ENCODE data around the gene OR1D5. TPM values are rescaled to one million over a fixed set of nuclear protein-coding genes. Genes with fewer than 3 reads are reported as not detected.

The OR1D5 gene
- polyA plus RNA-seq, 1 experiment, result not detected

GRCh38 chr17:3026125-3026855, 37.1 kb downstream of the OR1D5 start:
- DNase-seq (ENCODE audit: low read depth), result no peak
- no peaks in the 10 kb centered on the region for H3K36me3 ChIP-seq (ENCODE audit: control insufficient read depth, insufficient read depth, low read length)
- ChIA-PET POLR2A (no interaction called here), CTCF (interaction anchor here (0.9 kb wide), 1 partner anchor 13 kb away, joined by 5 read pairs; no protein-coding TSS in a partner anchor)
- no peaks in the 10 kb centered on the region for H3K27me3 ChIP-seq (ENCODE audit: control insufficient read depth, insufficient read depth, low read length)
- no peak overlapping the region for H3K4me3 ChIP-seq (ENCODE audit: low read depth, low read length)
- no peak for TF ChIP-seq CTCF (IDR thresholded peaks at IDR 0.05; ENCODE audit: insufficient read depth, low read depth, low read length)

GRCh38 chr17:3025421-3026124, 37.8 kb downstream of the OR1D5 start:
- DNase-seq (ENCODE audit: low read depth), result no peak
- H3K4me3 ChIP-seq (ENCODE audit: low read depth, low read length), result no peak overlapping the region
- CTCF ChIA-PET, result interaction anchor here (0.9 kb wide), 1 partner anchor 12 kb away, joined by 5 read pairs; no protein-coding TSS in a partner anchor

GRCh38 chr17:3024346-3024745, 39.1 kb downstream of the OR1D5 start:
- TF ChIP-seq CTCF (IDR thresholded peaks at IDR 0.05; ENCODE audit: insufficient read depth, low read depth, low read length), result no peak
- ChIA-PET CTCF (interaction anchor here (1.1 kb wide), 1 partner anchor 11 kb away, joined by 3 read pairs; no protein-coding TSS in a partner anchor), POLR2A (no interaction called here)
- no peak for DNase-seq (ENCODE audit: low read depth)
- Histone ChIP-seq H3K36me3 (ENCODE audit: control insufficient read depth, insufficient read depth, low read length) (peaks cover 1% of the 10 kb centered on the region; the same call in 1 of the 2 replicates), H3K27me3 (ENCODE audit: control insufficient read depth, insufficient read depth, low read length) (no peaks in the 10 kb centered on the region), H3K4me3 (ENCODE audit: low read depth, low read length) (no peak overlapping the region)

More at GRCh38 chr17:3025421-3026124, 37.8 kb downstream of the OR1D5 start:
- POLR2A ChIA-PET, result no interaction called here
- Histone ChIP-seq H3K36me3 (ENCODE audit: control insufficient read depth, insufficient read depth, low read length) (no peaks in the 10 kb centered on the region), H3K27me3 (ENCODE audit: control insufficient read depth, insufficient read depth, low read length) (no peaks in the 10 kb centered on the region)
- no peak for TF ChIP-seq CTCF (IDR thresholded peaks at IDR 0.05; ENCODE audit: insufficient read depth, low read depth, low read length)

GRCh38 chr17:3022197-3022596, 41.2 kb downstream of the OR1D5 start:
- no peak for DNase-seq (ENCODE audit: low read depth)
- ChIA-PET POLR2A (no interaction called here), CTCF (interaction anchor here (1.0 kb wide), 1 partner anchor 9 kb away, joined by 3 read pairs; no protein-coding TSS in a partner anchor)
- TF ChIP-seq CTCF (IDR thresholded peaks at IDR 0.05; ENCODE audit: insufficient read depth, low read depth, low read length), result no peak
- H3K27me3 ChIP-seq (ENCODE audit: control insufficient read depth, insufficient read depth, low read length), result no peaks in the 10 kb centered on the region
- no peak overlapping the region for H3K4me3 ChIP-seq (ENCODE audit: low read depth, low read length)
- H3K36me3 ChIP-seq (ENCODE audit: control insufficient read depth, insufficient read depth, low read length), result peaks cover 1% of the 10 kb centered on the region

GRCh38 chr17:3020381-3020780, 43.0 kb downstream of the OR1D5 start:
- no peak for DNase-seq (ENCODE audit: low read depth)
- CTCF ChIA-PET, result no interaction called here

More at GRCh38 chr17:3020381-3020780, 43.0 kb downstream of the OR1D5 start:
- Histone ChIP-seq H3K36me3 (ENCODE audit: control insufficient read depth, insufficient read depth, low read length) (peaks cover 1% of the 10 kb centered on the region), H3K4me3 (ENCODE audit: low read depth, low read length) (no peak overlapping the region), H3K27me3 (ENCODE audit: control insufficient read depth, insufficient read depth, low read length) (no peaks in the 10 kb centered on the region)
- no peak for TF ChIP-seq CTCF (IDR thresholded peaks at IDR 0.05; ENCODE audit: insufficient read depth, low read depth, low read length)
- POLR2A ChIA-PET, result no interaction called here
